Activated CD4-positive, alpha-beta T cell treated with anti-CD3 and anti-CD28 coated beads, Interleukin-2, amount 10 ng/mL, durations not matched to agents 24 days and 14 days (primary cell): ENCODE data around the gene TRIO. TPM values are rescaled to one million over a fixed set of nuclear protein-coding genes. Genes with fewer than 3 reads are reported as not detected.

Source experiments
- DNase-seq: peaks from one replicate; pipeline ENCODE4 v3.0.0; 2022
- H3K27ac Mint-ChIP-seq: one replicate; pipeline ENCODE4 v1.8.0; 2022; ENCODE audit warnings: mild to moderate bottlenecking, mixed read lengths
- H3K27me3 Mint-ChIP-seq: one replicate; pipeline ENCODE4 v1.8.0; 2022; ENCODE audit warnings: mixed read lengths
- H3K36me3 Mint-ChIP-seq: one replicate; pipeline ENCODE4 v1.8.0; 2022; ENCODE audit warnings: low read depth, mild to moderate bottlenecking, mixed read lengths
- H3K4me1 Mint-ChIP-seq: one replicate; pipeline ENCODE4 v1.8.0; 2021; ENCODE audit warnings: mixed read lengths
- H3K4me3 Mint-ChIP-seq: one replicate; pipeline ENCODE4 v1.8.0; 2022; ENCODE audit warnings: mild to moderate bottlenecking, moderate library complexity, mixed read lengths
- H3K9me3 Mint-ChIP-seq: one replicate; pipeline ENCODE4 v1.8.0; 2021; ENCODE audit warnings: mixed read lengths
- intact Hi-C: fragments of 100-400 bp; cut with micrococcal nuclease; formaldehyde crosslinking; loops from one replicate; pipeline ENCODE4 v1.15.1; 2023
- total RNA-seq: library from RNA; stranded (reverse); gene quantifications from 2 replicates; pipeline ENCODE4 v1.2.3, GENCODE V29; 2022

TRIO gene
- total RNA-seq, 1 donor from 2014 or later = 14.0 TPM

GRCh38 chr5:14452685-14453454 is 309.7 kb downstream of the TRIO start:
- no peak for DNase-seq
- Mint-ChIP-seq H3K27ac (no peak overlapping the region), H3K27me3 (no peaks in the 10 kb centered on the region), H3K4me3 (no peak overlapping the region), H3K4me1 (no peaks in the 10 kb centered on the region), H3K9me3 (peaks cover 8% of the 10 kb centered on the region), H3K36me3 (no peaks in the 10 kb centered on the region)
- intact Hi-C loops = no loop called here

GRCh38 chr5:14453481-14453880 is 310.3 kb downstream of the TRIO start:
- H3K36me3 Mint-ChIP-seq = no peaks in the 10 kb centered on the region
- H3K4me1 Mint-ChIP-seq = no peaks in the 10 kb centered on the region
- H3K4me3 Mint-ChIP-seq = no peak overlapping the region
- DNase-seq = no peak
- no peaks in the 10 kb centered on the region for H3K27me3 Mint-ChIP-seq
- peaks cover 8% of the 10 kb centered on the region for H3K9me3 Mint-ChIP-seq
- no peak overlapping the region for H3K27ac Mint-ChIP-seq
- intact Hi-C loops = no loop called here

DNA sequence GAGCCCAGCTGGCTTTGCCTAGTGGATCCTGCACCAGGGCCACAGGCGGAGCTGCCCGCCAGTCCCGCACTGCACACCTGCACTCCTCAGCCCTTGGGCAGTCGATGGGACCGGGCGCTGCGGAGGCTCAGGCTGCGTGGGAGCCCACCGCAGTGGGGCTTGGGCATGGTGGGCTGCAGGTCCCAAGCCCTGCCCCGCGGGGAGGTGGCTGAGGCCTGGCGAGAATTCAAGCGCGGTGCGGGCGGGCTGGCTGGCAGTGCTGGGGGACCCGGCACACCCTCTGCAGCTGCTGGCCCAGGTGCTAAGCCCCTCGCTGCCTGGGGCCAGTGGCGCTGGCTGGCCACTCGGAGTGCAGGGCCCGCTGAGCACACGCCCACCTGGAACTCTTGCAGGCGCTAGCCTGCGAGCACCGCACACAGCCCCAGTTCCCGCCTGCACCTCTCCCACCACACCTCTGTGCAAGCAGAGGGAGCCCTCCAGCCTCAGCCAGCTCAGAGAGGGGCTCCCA is 312.7 kb downstream of the TRIO start:
- H3K27me3 Mint-ChIP-seq = no peaks in the 10 kb centered on the region
- no peak overlapping the region for H3K27ac Mint-ChIP-seq
- H3K9me3 Mint-ChIP-seq = peaks cover 8% of the 10 kb centered on the region
- no peaks in the 10 kb centered on the region for H3K36me3 Mint-ChIP-seq
- DNase-seq = no peak
- no peaks in the 10 kb centered on the region for H3K4me1 Mint-ChIP-seq
- intact Hi-C loops = no loop called here
- no peak overlapping the region for H3K4me3 Mint-ChIP-seq

- H3K9me3 Mint-ChIP-seq = peaks cover 8% of the 10 kb centered on the region
- no peaks in the 10 kb centered on the region for H3K4me1 Mint-ChIP-seq
- intact Hi-C loops = no loop called here
- DNase-seq = no peak
- H3K4me3 Mint-ChIP-seq = no peak overlapping the region
- no peaks in the 10 kb centered on the region for H3K36me3 Mint-ChIP-seq
- H3K27ac Mint-ChIP-seq = no peak overlapping the region
- H3K27me3 Mint-ChIP-seq = no peaks in the 10 kb centered on the region
These were observed 314.3 kb downstream of the TRIO start for GRCh38 chr5:14457476-14457875.

DNA sequence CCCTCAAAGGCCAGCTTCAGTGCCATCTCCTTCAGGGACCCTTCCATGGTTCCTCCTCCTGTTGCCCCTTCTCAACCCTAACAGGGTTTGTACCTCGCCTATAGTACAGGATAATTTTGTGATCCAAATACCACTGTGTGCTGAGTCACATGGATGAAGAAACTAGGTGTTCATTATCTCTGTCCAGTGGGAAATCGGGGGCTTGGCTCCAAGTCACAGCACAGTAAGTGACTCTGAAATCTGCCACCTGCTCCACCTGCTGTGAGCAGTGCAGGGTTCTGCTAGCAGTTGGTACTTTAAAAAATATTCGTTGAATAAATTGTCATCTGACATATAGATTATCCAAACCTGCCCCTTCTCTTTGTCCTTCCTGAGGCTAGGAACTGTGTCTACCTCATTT is 315.3 kb downstream of the TRIO start:
- H3K27me3 Mint-ChIP-seq = no peaks in the 10 kb centered on the region
- H3K27ac Mint-ChIP-seq = no peak overlapping the region
- no peak overlapping the region for H3K4me3 Mint-ChIP-seq
- no peak for DNase-seq
- H3K9me3 Mint-ChIP-seq = peaks cover 8% of the 10 kb centered on the region
- no peaks in the 10 kb centered on the region for H3K4me1 Mint-ChIP-seq
- no peaks in the 10 kb centered on the region for H3K36me3 Mint-ChIP-seq
- intact Hi-C loops = no loop called here

DNA sequence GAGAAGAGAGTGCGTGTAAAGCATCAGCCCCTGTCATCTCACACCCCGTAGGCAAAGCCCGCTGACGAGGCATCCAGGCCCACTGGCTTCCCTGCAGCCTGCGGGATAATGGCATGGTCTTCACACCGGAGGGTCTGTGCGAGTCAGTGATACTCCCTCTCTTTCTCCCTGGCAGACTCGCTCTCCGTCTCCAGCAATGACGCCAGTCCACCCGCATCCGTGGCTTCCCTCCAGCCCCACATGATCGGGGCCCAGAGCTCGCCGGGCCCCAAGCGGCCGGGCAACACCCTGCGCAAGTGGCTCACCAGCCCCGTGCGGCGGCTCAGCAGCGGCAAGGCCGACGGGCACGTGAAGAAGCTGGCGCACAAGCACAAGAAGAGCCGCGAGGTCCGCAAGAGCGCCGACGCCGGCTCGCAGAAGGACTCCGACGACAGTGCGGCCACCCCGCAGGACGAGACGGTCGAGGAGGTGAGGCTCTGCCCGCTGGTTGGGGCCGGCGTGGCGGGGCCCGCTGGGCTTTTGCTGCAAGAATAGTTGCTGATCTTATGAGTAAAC is 317.8 kb downstream of the TRIO start:
- H3K36me3 Mint-ChIP-seq = no peaks in the 10 kb centered on the region
- H3K4me3 Mint-ChIP-seq = no peak overlapping the region
- no peaks in the 10 kb centered on the region for H3K27me3 Mint-ChIP-seq
- H3K27ac Mint-ChIP-seq = no peak overlapping the region
- no peaks in the 10 kb centered on the region for H3K4me1 Mint-ChIP-seq
- no peaks in the 10 kb centered on the region for H3K9me3 Mint-ChIP-seq
- intact Hi-C loops = no loop called here
- DNase-seq = no peak

DNA sequence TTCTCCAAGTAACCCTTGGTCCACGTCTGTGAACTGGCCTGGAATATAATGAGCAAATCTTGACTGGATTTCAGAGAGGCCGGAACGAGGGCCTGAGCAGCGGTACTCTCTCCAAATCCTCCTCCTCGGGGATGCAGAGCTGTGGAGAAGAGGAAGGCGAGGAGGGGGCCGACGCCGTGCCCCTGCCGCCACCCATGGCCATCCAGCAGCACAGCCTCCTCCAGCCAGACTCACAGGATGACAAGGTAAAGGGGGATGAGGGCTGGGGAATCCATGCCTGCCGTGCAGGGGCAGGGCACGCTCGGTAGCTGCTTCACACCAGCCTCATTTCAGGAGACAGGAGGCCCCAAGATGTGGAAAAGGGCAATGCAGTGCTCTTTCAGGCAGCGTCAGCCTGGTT is 319.5 kb downstream of the TRIO start:
- intact Hi-C loops = no loop called here
- Mint-ChIP-seq H3K27me3 (no peaks in the 10 kb centered on the region), H3K9me3 (no peaks in the 10 kb centered on the region), H3K36me3 (no peaks in the 10 kb centered on the region), H3K4me1 (no peaks in the 10 kb centered on the region), H3K27ac (no peak overlapping the region), H3K4me3 (no peak overlapping the region)
- DNase-seq = no peak

DNA sequence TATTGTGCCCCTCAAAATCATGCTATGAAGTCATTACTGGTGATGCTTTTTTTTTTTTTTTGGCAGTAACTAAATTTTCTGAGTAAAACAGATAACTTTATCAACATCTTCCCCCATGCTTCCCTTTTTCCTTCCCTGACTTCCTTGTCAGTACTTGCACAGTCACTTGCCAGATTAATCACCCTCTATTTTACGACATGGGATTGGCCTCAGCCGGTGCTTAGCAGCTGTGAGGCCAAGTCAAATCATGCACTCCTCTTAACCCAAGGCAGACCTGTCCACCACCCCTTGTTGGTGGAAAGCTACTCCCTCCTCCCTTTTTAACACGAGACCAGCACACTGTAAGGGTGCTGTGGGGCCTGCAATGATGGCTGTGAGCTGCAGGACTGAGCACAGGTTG is 320.5 kb downstream of the TRIO start:
- Mint-ChIP-seq H3K27me3 (peaks cover 3% of the 10 kb centered on the region), H3K4me1 (no peaks in the 10 kb centered on the region), H3K9me3 (no peaks in the 10 kb centered on the region), H3K27ac (no peak overlapping the region), H3K4me3 (no peak overlapping the region), H3K36me3 (no peaks in the 10 kb centered on the region)
- no peak for DNase-seq
- intact Hi-C loops = no loop called here

- Mint-ChIP-seq H3K4me3 (no peak overlapping the region), H3K9me3 (no peaks in the 10 kb centered on the region), H3K36me3 (no peaks in the 10 kb centered on the region), H3K27ac (no peak overlapping the region), H3K4me1 (no peaks in the 10 kb centered on the region), H3K27me3 (peaks cover 3% of the 10 kb centered on the region)
- intact Hi-C loops = no loop called here
- no peak for DNase-seq
These were observed 321.0 kb downstream of the TRIO start for GRCh38 chr5:14464096-14464495.

- H3K9me3 Mint-ChIP-seq = no peaks in the 10 kb centered on the region
- no peaks in the 10 kb centered on the region for H3K4me1 Mint-ChIP-seq
- H3K36me3 Mint-ChIP-seq = no peaks in the 10 kb centered on the region
- H3K4me3 Mint-ChIP-seq = no peak overlapping the region
- intact Hi-C loops = no loop called here
- peaks cover 7% of the 10 kb centered on the region for H3K27me3 Mint-ChIP-seq
- H3K27ac Mint-ChIP-seq = no peak overlapping the region
- DNase-seq = no peak
These were observed 321.5 kb downstream of the TRIO start for GRCh38 chr5:14464671-14465070.

DNA sequence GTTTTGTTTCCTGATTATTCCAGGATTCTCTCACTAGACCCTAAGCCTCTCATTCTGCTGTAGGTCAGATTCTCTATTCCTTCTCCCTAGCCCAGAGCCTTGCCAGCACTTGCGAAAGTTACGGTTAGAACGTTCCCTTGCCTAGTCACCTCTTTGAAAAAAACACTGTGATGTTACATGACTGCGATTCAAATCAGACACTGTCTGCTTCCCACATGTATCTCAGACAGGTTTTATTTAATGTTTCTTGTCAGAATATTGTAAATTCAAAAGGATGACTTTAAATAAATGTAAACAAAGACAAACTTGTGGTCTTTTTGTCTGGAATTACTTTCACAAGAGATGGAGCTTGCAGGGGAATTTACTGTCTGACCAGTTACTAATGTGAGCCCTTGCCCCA is 322.0 kb downstream of the TRIO start:
- intact Hi-C loops = no loop called here
- peaks cover 7% of the 10 kb centered on the region for H3K27me3 Mint-ChIP-seq
- H3K36me3 Mint-ChIP-seq = no peaks in the 10 kb centered on the region
- no peak overlapping the region for H3K4me3 Mint-ChIP-seq
- no peak overlapping the region for H3K27ac Mint-ChIP-seq
- H3K4me1 Mint-ChIP-seq = no peaks in the 10 kb centered on the region
- no peak for DNase-seq
- H3K9me3 Mint-ChIP-seq = no peaks in the 10 kb centered on the region

- no peak overlapping the region for H3K4me3 Mint-ChIP-seq
- H3K27me3 Mint-ChIP-seq = peaks cover 12% of the 10 kb centered on the region
- H3K9me3 Mint-ChIP-seq = no peaks in the 10 kb centered on the region
- H3K4me1 Mint-ChIP-seq = no peaks in the 10 kb centered on the region
- H3K27ac Mint-ChIP-seq = no peak overlapping the region
- no peaks in the 10 kb centered on the region for H3K36me3 Mint-ChIP-seq
- DNase-seq = no peak
- intact Hi-C loops = no loop called here
These were observed 322.6 kb downstream of the TRIO start for GRCh38 chr5:14465776-14466175.

- H3K4me1 Mint-ChIP-seq = no peaks in the 10 kb centered on the region
- no peak for DNase-seq
- H3K9me3 Mint-ChIP-seq = no peaks in the 10 kb centered on the region
- no peaks in the 10 kb centered on the region for H3K36me3 Mint-ChIP-seq
- peaks cover 14% of the 10 kb centered on the region for H3K27me3 Mint-ChIP-seq
- H3K27ac Mint-ChIP-seq = no peak overlapping the region
- intact Hi-C loops = no loop called here
- H3K4me3 Mint-ChIP-seq = no peak overlapping the region
These were observed 324.1 kb downstream of the TRIO start for GRCh38 chr5:14467251-14467650.

- no peak overlapping the region for H3K4me3 Mint-ChIP-seq
- no peaks in the 10 kb centered on the region for H3K9me3 Mint-ChIP-seq
- no peaks in the 10 kb centered on the region for H3K36me3 Mint-ChIP-seq
- intact Hi-C loops = no loop called here
- no peak overlapping the region for H3K27ac Mint-ChIP-seq
- DNase-seq = no peak
- peaks cover 14% of the 10 kb centered on the region for H3K27me3 Mint-ChIP-seq
- no peaks in the 10 kb centered on the region for H3K4me1 Mint-ChIP-seq
These were observed 324.7 kb downstream of the TRIO start for GRCh38 chr5:14467886-14468285.
